ENCODE measurements around the gene COX6B1.
"Not testable (repeated sequence)": the region's sequence is repeated elsewhere in the genome, so short reads cannot be mapped to it uniquely, and the experiment has no call there.

COX6B1 gene

DNA sequence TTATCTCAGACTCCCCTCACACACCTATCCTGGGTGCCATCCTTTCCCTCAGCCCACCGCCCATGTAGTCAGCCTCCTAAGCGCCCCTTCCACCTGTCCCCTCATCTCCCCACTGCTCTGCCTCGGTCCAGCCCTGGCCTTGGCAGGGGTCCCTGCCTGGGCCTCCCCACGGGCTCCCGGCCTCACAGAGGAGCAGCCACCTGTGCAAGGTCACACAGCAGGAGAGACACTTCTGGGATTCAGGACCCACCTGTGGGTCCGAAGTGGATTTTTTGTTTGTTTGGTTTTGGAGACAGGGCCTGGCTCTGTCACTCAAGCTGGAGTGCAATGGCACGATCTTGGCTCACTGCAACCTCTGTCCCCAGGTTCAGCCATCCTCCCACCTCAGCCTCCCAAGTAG, 17.5 kb downstream of the COX6B1 start:
- DNase-seq (ENCODE audit: low spot score), result no peak

- DNase-seq (ENCODE audit: low spot score), result no peak
These were observed 18.3 kb downstream of the COX6B1 start, which contains the start of gene UPK1A for GRCh38 chr19:35666251-35666913. Gene UPK1A (plus strand): TSS chr19:35666517. CDS start chr19:35666813, 296 bp downstream.

DNA sequence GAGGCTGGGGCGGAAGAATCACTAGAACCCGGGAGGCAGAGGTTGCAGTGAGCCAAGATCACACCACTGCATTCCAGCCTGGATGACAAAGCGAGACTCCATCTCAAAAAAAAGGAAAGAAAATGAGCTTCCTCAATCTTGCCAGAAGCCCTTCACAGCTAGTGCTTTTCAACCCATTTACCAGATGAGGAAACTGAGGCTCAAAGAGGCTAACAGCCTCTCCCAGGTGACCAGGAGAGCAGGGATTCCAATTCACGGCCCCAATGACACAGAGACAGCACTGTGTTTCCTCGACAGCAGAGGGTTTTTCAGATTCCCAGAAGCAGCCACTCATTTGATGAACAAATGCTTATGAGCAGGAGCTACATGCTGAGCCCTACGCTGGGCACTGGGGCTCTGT, 21.4 kb downstream of the COX6B1 start:
- DNase-seq (ENCODE audit: low spot score), result no peak

DNA sequence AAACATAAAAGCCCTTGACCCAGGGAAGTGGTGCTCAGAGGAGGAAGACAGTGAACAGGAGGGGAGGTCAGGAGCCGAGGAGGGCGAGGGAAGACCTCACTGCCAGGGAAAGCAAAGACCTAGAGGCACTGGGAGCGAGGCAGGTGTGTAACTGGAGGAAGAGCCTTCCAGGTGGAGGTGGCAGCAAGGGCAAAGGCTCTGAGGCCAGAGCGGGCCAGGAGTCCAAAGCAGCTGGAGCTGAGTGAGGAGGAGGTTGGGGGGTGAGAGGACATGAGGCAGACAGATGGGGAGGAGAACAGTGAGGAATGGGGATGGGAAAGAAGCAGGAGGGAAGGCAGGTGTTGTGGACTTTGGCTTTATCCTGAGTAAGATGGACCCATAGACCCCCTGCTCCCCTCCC, 21.9 kb downstream of the COX6B1 start:
- DNase-seq (ENCODE audit: low spot score), result no peak

GRCh38 chr19:35670686-35671085, 22.6 kb downstream of the COX6B1 start:
- no peak for DNase-seq (ENCODE audit: low spot score)

- DNase-seq (ENCODE audit: low spot score), result no peak
These were observed 23.7 kb downstream of the COX6B1 start for GRCh38 chr19:35671818-35672217.

DNA sequence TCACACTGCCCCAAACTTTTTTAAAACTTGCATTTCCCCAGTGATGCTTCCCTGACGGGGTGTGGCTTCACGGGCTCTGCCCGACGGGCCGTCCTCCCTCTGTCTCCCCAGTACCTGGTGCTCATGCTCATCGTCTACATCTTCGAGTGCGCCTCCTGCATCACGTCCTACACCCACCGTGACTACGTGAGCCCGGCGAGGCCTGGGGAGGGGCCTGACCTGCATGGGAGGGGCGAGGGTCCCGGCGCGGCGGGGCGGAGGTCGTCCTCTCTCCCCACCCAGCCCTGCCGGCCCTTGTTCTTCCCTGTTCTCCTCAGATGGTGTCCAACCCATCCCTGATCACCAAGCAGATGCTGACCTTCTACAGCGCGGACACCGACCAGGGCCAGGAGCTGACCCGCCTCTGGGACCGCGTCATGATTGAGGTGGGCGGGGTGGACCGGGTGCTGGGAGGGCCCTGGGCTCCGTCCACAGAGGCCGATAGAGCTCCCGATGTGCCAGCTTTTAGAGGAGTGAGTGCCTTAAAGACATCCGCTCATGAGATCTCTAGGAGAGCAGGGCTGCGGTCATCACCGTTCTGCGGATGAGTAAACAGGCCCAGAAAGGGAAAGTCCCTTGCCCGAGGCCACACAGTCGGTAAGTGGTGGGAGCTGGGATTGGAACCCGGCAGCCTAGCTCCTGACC, 25.1 kb downstream of the COX6B1 start:
- no peak for DNase-seq (ENCODE audit: low spot score)

DNA sequence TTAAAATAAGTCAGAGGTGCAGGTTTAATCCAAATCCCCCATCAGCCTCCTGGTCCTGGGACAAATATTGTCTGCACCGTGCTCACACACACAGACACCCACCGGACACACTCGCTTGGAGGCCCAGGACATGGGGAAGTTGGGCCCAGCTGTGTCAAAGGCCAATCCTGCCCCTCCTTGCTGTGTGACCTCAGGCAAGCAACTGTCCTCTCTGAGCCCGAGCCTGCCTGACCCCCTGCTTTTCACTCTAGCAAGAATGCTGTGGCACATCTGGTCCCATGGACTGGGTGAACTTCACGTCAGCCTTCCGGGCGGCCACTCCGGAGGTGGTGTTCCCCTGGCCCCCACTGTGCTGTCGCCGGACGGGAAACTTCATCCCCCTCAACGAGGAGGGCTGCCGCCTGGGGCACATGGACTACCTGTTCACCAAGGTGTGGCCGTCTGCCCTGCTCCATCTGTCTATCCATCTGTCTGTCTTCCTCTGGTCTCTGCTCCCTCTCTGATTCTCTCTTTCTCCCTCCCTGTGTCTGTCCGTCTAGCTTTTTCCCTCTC, 27.5 kb downstream of the COX6B1 start:
- no peak for DNase-seq (ENCODE audit: low spot score)

DNA sequence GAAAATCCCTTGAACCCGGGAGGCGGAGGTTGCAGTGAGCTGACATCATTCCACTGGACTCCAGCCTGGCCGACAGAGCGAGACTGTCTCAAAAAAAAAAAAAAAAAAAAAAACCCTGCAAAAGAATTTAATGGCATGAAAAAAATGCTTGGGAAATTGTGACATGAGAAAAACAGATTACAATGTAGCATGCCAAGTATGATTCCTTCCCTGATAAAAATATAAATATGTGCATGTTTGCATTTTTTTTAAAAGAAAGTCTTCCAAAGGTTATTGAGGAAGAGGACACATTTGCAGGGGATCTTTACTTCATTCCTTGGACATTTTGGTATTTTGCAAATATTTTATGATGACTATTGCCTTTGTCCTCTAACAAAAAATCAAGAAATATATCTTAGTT, 41.7 kb downstream of the COX6B1 start:
- DNase-seq (ENCODE audit: low spot score), result no peak

DNA sequence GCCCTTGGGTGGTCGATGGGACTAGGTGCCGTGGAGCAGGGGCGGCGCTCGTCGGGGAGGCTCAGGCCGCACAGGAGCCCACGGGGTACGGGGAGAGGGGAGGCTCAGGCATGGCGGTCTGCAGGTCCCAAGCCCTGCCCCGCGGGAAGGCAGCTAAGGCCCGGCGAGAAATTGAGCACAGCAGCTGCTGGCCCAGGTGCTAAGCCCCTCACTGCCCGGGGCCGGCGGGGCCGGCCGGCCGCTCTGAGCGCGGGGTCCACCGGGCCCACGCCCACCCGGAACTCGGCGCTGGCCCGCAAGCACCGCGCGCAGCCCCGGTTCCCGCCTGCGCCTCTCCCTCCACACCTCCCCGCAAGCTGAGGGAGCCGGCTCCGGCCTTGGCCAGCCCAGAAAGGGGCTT, 43.0 kb downstream of the COX6B1 start:
- not testable (repeated sequence) for DNase-seq (ENCODE audit: low spot score)

DNA sequence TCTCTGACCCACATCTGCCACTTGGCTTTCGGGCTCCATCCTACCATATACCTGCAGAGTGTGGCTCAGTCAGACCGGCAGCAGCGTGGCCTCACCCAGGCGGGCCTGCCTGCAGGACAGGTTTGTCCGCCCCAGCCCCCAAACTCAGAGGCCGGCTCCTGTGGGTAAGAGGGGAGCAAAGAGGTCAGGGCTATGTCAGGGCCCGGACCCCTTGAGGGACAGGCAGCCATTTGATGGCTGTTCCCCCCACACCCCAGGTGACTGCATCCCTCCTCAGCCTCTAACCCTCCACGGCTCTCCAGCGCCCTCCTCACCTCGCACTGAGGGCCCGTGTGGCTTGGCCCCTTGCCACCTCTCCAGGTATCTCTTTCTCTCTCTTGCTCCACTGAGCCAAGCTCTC, 43.9 kb downstream of the COX6B1 start:
- no peak for DNase-seq (ENCODE audit: low spot score)

GRCh38 chr19:35693422-35693821, 45.3 kb downstream of the COX6B1 start:
- DNase-seq (ENCODE audit: low spot score), result no peak

DNA sequence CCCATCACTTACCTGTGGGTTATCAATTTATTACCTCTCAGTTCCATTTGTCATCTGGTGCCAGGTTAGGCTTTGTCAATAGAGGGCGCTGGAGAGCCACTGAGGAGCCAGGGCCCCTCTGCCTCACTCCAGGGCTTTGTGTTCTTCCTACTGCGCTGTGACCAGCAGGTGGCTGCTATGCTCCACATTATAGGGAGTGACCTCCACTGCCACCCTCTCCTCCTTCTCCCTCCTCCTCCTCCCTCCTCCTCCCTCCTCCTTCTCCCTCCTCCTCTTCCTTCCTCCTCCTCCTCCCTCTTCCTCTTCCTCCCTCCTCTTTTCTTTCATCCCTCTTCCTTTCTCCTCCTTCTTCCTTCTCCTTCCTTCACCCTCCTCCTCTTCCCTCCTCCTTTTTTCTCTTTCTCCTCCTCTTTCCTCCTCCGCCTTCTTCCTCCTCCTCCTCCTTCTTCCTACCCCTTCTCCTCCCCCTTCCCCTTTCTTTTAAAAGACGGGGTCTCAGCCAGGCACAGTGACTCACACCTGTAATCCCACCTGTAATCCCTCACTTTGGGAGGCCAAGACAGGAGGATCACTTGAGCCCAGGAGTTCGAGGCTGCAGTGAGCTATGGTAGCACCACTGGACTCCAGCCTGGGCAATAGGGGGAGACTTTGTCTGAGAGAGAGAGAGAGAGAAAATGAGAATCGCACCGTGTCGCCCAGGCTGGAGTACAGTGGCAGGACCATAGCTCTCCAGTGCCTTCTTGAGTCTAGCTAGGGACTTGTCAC, 45.9 kb downstream of the COX6B1 start:
- DNase-seq (ENCODE audit: low spot score), result peak; percentile 94

DNA sequence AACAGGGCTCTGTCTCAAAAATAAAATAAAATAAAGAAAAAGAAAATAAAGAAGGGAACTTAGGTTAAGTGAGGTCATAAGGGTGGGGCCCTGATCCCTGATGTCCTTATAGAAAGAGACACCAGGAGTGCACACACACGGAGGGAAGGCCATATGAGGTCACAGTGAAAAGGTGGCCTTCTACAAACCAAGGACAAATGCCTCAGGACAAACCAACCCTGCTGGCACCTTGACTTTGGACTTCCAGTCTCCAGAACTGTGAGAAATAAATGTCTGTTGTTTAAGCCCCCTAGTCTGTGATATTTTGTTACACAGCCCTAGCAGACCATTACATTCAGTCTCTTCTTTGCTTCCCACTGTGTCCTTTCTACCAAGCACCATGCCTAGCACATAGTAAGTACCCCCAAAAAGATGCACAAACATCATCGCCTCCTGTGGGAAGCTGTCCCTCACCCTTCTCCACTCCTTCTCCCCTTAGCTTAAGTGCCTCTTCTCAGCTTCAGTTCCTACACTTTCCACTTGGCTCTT, 47.8 kb downstream of the COX6B1 start:
- no peak for DNase-seq (ENCODE audit: low spot score)

DNA sequence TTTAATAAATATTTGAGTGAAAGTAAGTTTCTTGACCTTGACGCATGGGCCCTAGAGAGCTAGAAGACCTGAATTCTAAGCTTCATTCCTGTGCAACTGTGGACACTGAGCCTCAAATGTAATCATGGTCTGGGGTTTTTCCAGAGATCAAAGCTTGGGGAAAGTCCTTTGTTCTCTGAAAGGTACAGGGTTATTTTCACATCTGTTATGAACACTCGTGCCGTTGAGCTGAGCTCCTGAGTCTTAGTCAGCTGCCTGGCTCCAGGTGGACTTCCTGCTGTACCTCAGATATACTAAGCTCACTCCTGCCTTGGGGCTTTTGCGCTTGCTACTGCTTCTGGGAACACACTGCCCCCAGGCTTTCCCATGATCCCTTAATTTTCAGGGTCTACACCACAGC, 48.7 kb downstream of the COX6B1 start:
- DNase-seq (ENCODE audit: low spot score), result no peak

DNA sequence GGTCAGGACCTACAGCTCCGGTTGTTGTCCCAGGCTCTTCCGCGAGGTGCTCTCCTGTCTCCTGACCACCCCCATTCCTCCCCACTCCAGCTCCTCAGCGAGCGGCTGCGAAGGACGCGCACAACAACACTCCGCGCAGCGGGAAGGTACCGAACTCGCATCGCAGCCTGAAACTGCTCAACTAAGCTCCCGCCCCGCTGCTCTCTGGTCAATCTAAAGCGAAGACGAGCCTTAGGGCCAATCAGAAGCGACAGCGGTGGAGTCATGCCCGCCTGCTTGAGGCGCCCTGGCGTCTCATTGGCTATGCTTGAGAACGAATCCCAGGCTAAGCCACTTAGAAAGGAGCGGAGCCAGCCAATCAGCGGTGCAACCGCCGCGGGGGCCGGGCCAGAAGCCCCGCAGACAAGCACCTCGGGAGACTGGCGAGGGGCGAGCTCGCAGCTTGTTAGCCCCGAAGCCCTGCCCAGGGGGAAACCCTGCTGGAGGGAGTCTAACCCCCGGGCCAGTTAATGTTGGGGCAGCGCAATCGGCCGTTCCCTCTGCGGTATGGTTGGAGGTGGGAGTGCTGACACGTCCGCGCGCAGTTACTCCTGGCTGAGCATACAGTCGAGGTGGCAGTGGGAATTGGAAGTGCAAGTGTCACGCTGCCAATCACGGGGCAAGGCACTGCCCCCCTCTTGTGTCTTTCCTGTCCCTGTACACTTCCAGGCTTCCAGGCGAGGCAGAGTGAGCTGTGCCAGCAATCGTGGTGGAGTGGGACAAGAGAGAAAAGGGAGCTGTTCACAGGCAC, 54.3 kb downstream of the COX6B1 start:
- DNase-seq (ENCODE audit: low spot score), result peak; percentile 89

- DNase-seq (ENCODE audit: low spot score), result no peak
These were observed 55.2 kb downstream of the COX6B1 start for GRCh38 chr19:35703343-35703742.

DNA sequence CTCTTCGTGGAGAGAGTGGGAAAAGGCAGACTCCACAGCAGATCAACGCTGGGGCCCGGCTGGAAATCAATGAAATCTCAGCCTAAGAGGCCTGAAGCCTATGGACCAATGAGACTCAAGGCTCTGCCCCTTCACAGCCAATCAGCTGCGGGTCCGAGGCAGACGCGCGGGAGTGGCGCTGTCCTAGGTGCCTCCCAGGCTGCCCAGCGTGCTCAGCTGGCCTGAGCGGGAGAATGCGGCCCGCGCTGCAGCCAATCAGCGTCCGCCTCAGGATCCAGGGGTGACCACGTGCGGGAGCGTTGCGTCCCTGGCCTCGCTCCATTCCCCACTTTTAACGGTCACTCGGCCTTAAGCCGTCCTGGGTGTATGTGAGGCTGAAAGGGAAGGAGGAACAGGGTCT, 56.1 kb downstream of the COX6B1 start, which contains the start of gene ZBTB32:
Gene ZBTB32 (plus strand): TSS at position 341 of the 400 bp plus-strand sequence. CDS start 10,069 bp downstream, outside the sequence.
- no peak for DNase-seq (ENCODE audit: low spot score)
